GM12878 (cell line): ENCODE data around the gene TMEM191B. TPM values are rescaled to one million over a fixed set of nuclear protein-coding genes. Genes with fewer than 3 reads are reported as not detected.
"Not testable (repeated sequence)": the region's sequence is repeated elsewhere in the genome, so short reads cannot be mapped to it uniquely, and the experiment has no call there.

Source experiments
- ATAC-seq: fragments of 200-7000 bp; cut with Tn5 transposase; 3 replicates; pipeline ENCODE4 v1.9.1; 2020; ENCODE audit warnings: mild to moderate bottlenecking, moderate library complexity
- Bru-seq: library from RNA; stranded (reverse); fragments of 400-500 nt; gene quantifications from one replicate; lab custom pipeline; 2021; lab: Mats Ljungman, UMichigan
- BruChase-seq, 2 experiments: library from RNA; stranded (reverse); fragments of 400-500 nt; gene quantifications; one replicate each; lab custom pipeline; 2021; lab: Mats Ljungman, UMichigan
- BruUV-seq: library from RNA; stranded (reverse); fragments of 400-500 nt; replicated peaks from 2 replicates; lab custom pipeline; 2021; lab: Mats Ljungman, UMichigan
- CTCF ChIA-PET: fragments of 300-600 bp; sonication (Branson Sonifier 250); formaldehyde crosslinking; extraction: SDS; loops from one replicate; lab custom pipeline; 2021; ENCODE audit warnings: inconsistent platforms; lab: Yijun Ruan, JAX
- POLR2A ChIA-PET: fragments of 350-600 bp; formaldehyde crosslinking; extraction: SDS; loops from one replicate; lab custom pipeline; 2021; ENCODE audit warnings: inconsistent platforms; lab: Charles Lee
- RAD21 ChIA-PET: fragments of 300-600 bp; sonication (Branson Sonifier 250); formaldehyde crosslinking; loops from one replicate; lab custom pipeline; 2023; ENCODE audit warnings: antibody characterized with exemption; ENCODE audit not compliant: unreplicated experiment; lab: Charles Lee
- SMC1A ChIA-PET: fragments of 300-600 bp; sonication (Branson Sonifier 250); formaldehyde crosslinking; loops from one replicate; lab custom pipeline; 2023; ENCODE audit not compliant: unreplicated experiment, uncharacterized antibody; lab: Charles Lee
- DNase-seq: peaks from one replicate; pipeline ENCODE4 v3.0.0-alpha.2; 2011; ENCODE audit warnings: low read depth, low spot score
- FAIRE-seq: peaks from 3 replicates; lab custom pipeline; 2011; peaks lifted over from hg19 to GRCh38; lab: Jason Lieb, UNC
- H2AFZ ChIP-seq: 2 replicates; pipeline ENCODE4 v1.6.0; 2011; ENCODE audit warnings: low read depth, low read length, control low read depth; ENCODE audit not compliant: control insufficient read depth
- H3K27ac ChIP-seq: 2 replicates; pipeline ENCODE4 v1.5.1; 2011; ENCODE audit warnings: control low read depth; ENCODE audit not compliant: control insufficient read depth, insufficient read depth
- H3K27me3 ChIP-seq, 2 experiments: replicated peaks in 1 of 2; 2 replicates each; pipeline versions ENCODE4 v1.6.0 to v1.6.1; 2011; ENCODE audit warnings: low read length in 1 of 2; ENCODE audit not compliant: control insufficient read depth in 2 of 2, insufficient read depth in 2 of 2
- H3K36me3 ChIP-seq, 2 experiments: 2 replicates each; pipeline ENCODE4 v1.5.1; 2011; ENCODE audit warnings: low read length in 1 of 2; ENCODE audit not compliant: control insufficient read depth in 2 of 2, insufficient read depth in 2 of 2
- H3K4me1 ChIP-seq: 2 replicates; pipeline ENCODE4 v1.6.1; 2011; ENCODE audit warnings: mild to moderate bottlenecking, low read length, moderate library complexity, mixed read lengths; ENCODE audit not compliant: control insufficient read depth, insufficient read depth
- H3K4me2 ChIP-seq: 2 replicates; pipeline ENCODE4 v1.6.0; 2011; ENCODE audit warnings: control low read depth; ENCODE audit not compliant: control insufficient read depth, insufficient read depth
- H3K4me3 ChIP-seq: fragments of 200-600 bp; sonication (generic); 2 replicates; pipeline ENCODE4 v1.5.1; 2016
- H3K79me2 ChIP-seq: 2 replicates; pipeline ENCODE4 v1.6.0; 2011; ENCODE audit warnings: low read length; ENCODE audit not compliant: control insufficient read depth, insufficient read depth
- H3K9ac ChIP-seq: 2 replicates; pipeline ENCODE4 v1.8.0; 2011; ENCODE audit warnings: low read length, control low read depth, mixed read lengths; ENCODE audit not compliant: control insufficient read depth, insufficient read depth
- H3K9me3 ChIP-seq: replicated peaks from 3 replicates; pipeline ENCODE4 v1.5.1; 2011; ENCODE audit warnings: mild to moderate bottlenecking, low read length; ENCODE audit not compliant: control insufficient read depth, insufficient read depth
- H4K20me1 ChIP-seq: 2 replicates; pipeline ENCODE4 v1.6.0; 2011; ENCODE audit not compliant: control insufficient read depth, insufficient read depth
- WGBS: methylation state at CpG from one replicate; pipeline ENCODE4 v1.1.6; 2016; ENCODE audit warnings: low lambda C conversion rate; ENCODE audit not compliant: insufficient replicate concordance, insufficient coverage; ENCODE audit errors: missing lambda C conversion rate; 5-methylcytosine and 5-hydroxymethylcytosine counted together
- in situ Hi-C: fragments of 300-500 bp; cut with MboI; formaldehyde crosslinking; loops from 9 replicates; pipeline ENCODE4 v1.14.3; 2018; ENCODE audit warnings: mixed read lengths
- intact Hi-C: fragments of 100-400 bp; cut with micrococcal nuclease; formaldehyde crosslinking; loops from one replicate; pipeline ENCODE4 v1.14.2; 2022; ENCODE audit not compliant: unreplicated experiment
- long read RNA-seq, 2 experiments: library from polyadenylated mRNA; unstranded; transcript quantifications; one replicate each; pipeline ENCODE4 v2.0.0, GENCODE V29; 2019 to 2020
- polyA minus RNA-seq, 3 experiments: library from RNA; depleted of rRNA, polyadenylated mRNA; stranded (reverse); fragments of >200 nt; gene quantifications; 2 replicates each; pipeline ENCODE4 v1.2.3, GENCODE V29; 2011
- polyA plus RNA-seq, 11 experiments: library from polyadenylated mRNA; depleted of rRNA in 4 of 11; unstranded in 6 of 11; stranded (reverse) in 5 of 11; fragments of >200 nt; fragmentation: Nextera tagmentation in 4 of 11; fragmentation: Illumina TruSeq in 1 of 11; extraction: Ambion mirVana in 4 of 11; extraction: Trizol in 1 of 11; gene quantifications; 1 replicate in 1 of 11; 2 replicates in 10 of 11; pipeline versions ENCODE4 v1.2.1 to v1.2.3, GENCODE V29; 2011 to 2016; ENCODE audit warnings: inconsistent platforms in 2 of 11, missing spikeins in 2 of 11, low read depth in 1 of 11
- total RNA-seq, 4 experiments: library from RNA; depleted of rRNA in 3 of 4; stranded (reverse); fragments of >200 nt in 3 of 4; fragmentation: Illumina TruSeq in 1 of 4; extraction: Trizol in 1 of 4; gene quantifications; 2 replicates each; pipeline versions ENCODE4 v1.2.1 to v1.2.3, GENCODE V29; 2013 to 2021

The TMEM191B gene
- total RNA-seq (2013; cell fraction: nucleolus; rRNA removed): 3.7 and 4.8 TPM in 2 replicates
- 0.96 and 1.0 TPM in 2 replicates for total RNA-seq (2014; rRNA removed)
- total RNA-seq (2014; rRNA removed; fragmentation: Illumina TruSeq; extraction: Trizol): not detected in 2 replicates
- 0.48 and 2.2 TPM in 2 replicates for total RNA-seq (2021)
- polyA plus RNA-seq (2011; ENCODE audit: low read depth): 12.9 TPM
- 0.63 and 1.5 TPM in 2 replicates for polyA plus RNA-seq (2011; rRNA removed)
- polyA plus RNA-seq (2011; cell fraction: cytosol; rRNA removed): 2.4 and 7.4 TPM in 2 replicates
- polyA plus RNA-seq (2011; cell fraction: nucleus; rRNA removed): 43.6 and 52.3 TPM in 2 replicates
- polyA plus RNA-seq (2012): 2.5 and 3.0 TPM in 2 replicates
- not detected in 2 replicates for polyA plus RNA-seq (2014; fragmentation: Illumina TruSeq; extraction: Trizol)
- polyA plus RNA-seq (2014; fragmentation: Nextera tagmentation; extraction: Ambion mirVana): not detected
- polyA plus RNA-seq (2014; rRNA removed): 1.9 and 3.1 TPM in 2 replicates
- 1 to 10 TPM in 1 of 2 experiments, under 1 TPM in 1; 0.67 to 1.0 TPM for polyA plus RNA-seq (2016; fragmentation: Nextera tagmentation; extraction: Ambion mirVana)
- polyA minus RNA-seq (2011; rRNA and poly(A)+ RNA removed): 0.57 TPM in 1 of 2 replicates, not detected in the other
- polyA minus RNA-seq (2011; cell fraction: cytosol; rRNA and poly(A)+ RNA removed): not detected in 2 replicates
- polyA minus RNA-seq (2011; cell fraction: nucleus; rRNA and poly(A)+ RNA removed): 0.48 and 0.77 TPM in 2 replicates
- Bru-seq, nascent RNA: percentile 39 among the genes with signal in this experiment
- BruChase-seq, experiment 1, labeled RNA remaining after a 6-hour chase: percentile 45 among the genes with signal in this experiment
- BruChase-seq, experiment 2, labeled RNA remaining after a 2-hour chase: percentile 41 among the genes with signal in this experiment
- long read RNA-seq, experiment 1: 0 reads
- long read RNA-seq, experiment 2: 0 reads

GRCh38 chr22:18527752-18528596 is at the start of gene TMEM191B:
Gene TMEM191B, plus strand, starts transcription at chr22:18527802. Its CDS starts 179 bp downstream, at chr22:18527981.
- in situ Hi-C loops, FAIRE-seq, H3K36me3 ChIP-seq, H3K79me2 ChIP-seq, H4K20me1 ChIP-seq, POLR2A ChIA-PET, DNase-seq, H3K27me3 ChIP-seq, H3K9ac ChIP-seq, intact Hi-C loops, H3K4me2 ChIP-seq, H3K4me1 ChIP-seq, SMC1A ChIA-PET, BruUV-seq, H2AFZ ChIP-seq, RAD21 ChIA-PET, H3K9me3 ChIP-seq, H3K27ac ChIP-seq, CTCF ChIA-PET, H3K4me3 ChIP-seq: not testable (repeated sequence)
- ATAC-seq: peak; percentile 51
- WGBS: no CpG with 5 or more reads among the region's 65 CpGs

- SMC1A ChIA-PET, CTCF ChIA-PET, intact Hi-C loops: not testable (repeated sequence)
These were observed 31.4 kb upstream of the TMEM191B start for GRCh38 chr22:18496227-18496626.

GRCh38 chr22:18511327-18511726 is 16.3 kb upstream of the TMEM191B start:
- intact Hi-C loops: not testable (repeated sequence)

More at GRCh38 chr22:18496227-18496626, 31.4 kb upstream of the TMEM191B start:
- H3K36me3 ChIP-seq, H3K79me2 ChIP-seq, H3K4me1 ChIP-seq, H2AFZ ChIP-seq, RAD21 ChIA-PET, H4K20me1 ChIP-seq, BruUV-seq, in situ Hi-C loops, H3K4me3 ChIP-seq, H3K27ac ChIP-seq, ATAC-seq, DNase-seq, H3K4me2 ChIP-seq, H3K9me3 ChIP-seq, H3K27me3 ChIP-seq, H3K9ac ChIP-seq, FAIRE-seq, POLR2A ChIA-PET: not testable (repeated sequence)
- WGBS: no CpG with 5 or more reads among the region's 3 CpGs

More at GRCh38 chr22:18511327-18511726, 16.3 kb upstream of the TMEM191B start:
- H3K27ac ChIP-seq, BruUV-seq, RAD21 ChIA-PET, H3K4me2 ChIP-seq, FAIRE-seq, H2AFZ ChIP-seq, CTCF ChIA-PET, H3K9ac ChIP-seq, in situ Hi-C loops, H3K9me3 ChIP-seq, POLR2A ChIA-PET, H4K20me1 ChIP-seq, H3K4me1 ChIP-seq, ATAC-seq, H3K4me3 ChIP-seq, DNase-seq, H3K79me2 ChIP-seq, H3K36me3 ChIP-seq, H3K27me3 ChIP-seq, SMC1A ChIA-PET: not testable (repeated sequence)
- WGBS: 19% methylated on average over 3 of the region's 6 CpGs
